Lower leg skin (tissue), 4 donors: ENCODE results near the gene ACSM4. TPM values are rescaled to one million over a fixed set of nuclear protein-coding genes. Genes with fewer than 3 reads are reported as not detected.

Source experiments
- DNase-seq, 2 donors: peaks; one replicate each; pipeline ENCODE4 v3.0.0-alpha.2; 2019; ENCODE audit warnings: low spot score in 2 of 2
- H3K4me3 ChIP-seq: fragments of 200-600 bp; sonication (generic); 2 replicates; pipeline ENCODE4 v1.5.1; 2017; ENCODE audit warnings: mild to moderate bottlenecking, low read depth; ENCODE audit not compliant: poor library complexity, severe bottlenecking
- POLR2A ChIP-seq, 2 donors: fragments of 450-650 bp; IDR thresholded peaks; one replicate each; pipeline ENCODE4 v1.6.1; 2016 to 2017; ENCODE audit warnings: antibody characterized with exemption in 2 of 2, mild to moderate bottlenecking in 1 of 2, moderate library complexity in 1 of 2
- WGBS, 2 donors: methylation state at CpG; one replicate each; pipeline ENCODE4 v1.1.5; 2018; 5-methylcytosine and 5-hydroxymethylcytosine counted together
- intact Hi-C: fragments of 100-400 bp; cut with DNase I; formaldehyde crosslinking; loops from one replicate; pipeline ENCODE4 v1.15.0; 2023; ENCODE audit warnings: low total_unique reads
- total RNA-seq, 4 donors: library from RNA; depleted of rRNA; stranded (reverse); fragments of >200 nt; gene quantifications; one replicate each; pipeline ENCODE4 v1.1.0, GENCODE V29; 2016
- TF ChIP-seq, protein P1 (sequence below), 3 donors: fragments of 450-650 bp; IDR thresholded peaks; one replicate each; pipeline ENCODE4 v1.5.1; 2016; ENCODE audit warnings: antibody characterized with exemption in 3 of 3, mild to moderate bottlenecking in 3 of 3, moderate library complexity in 2 of 3

The ACSM4 gene
- total RNA-seq, 4 donors from 2014 or later = 0.10 TPM; not detected in 3

- no peak for DNase-seq
- WGBS, 2 donors = 49 to 53% methylated on average over 16 to 17 of the region's 17 CpGs
- intact Hi-C loops = no loop called here
- no peak overlapping the region for H3K4me3 ChIP-seq
- no peak for TF ChIP-seq POLR2A (IDR thresholded peaks at IDR 0.05)
- TF ChIP-seq, protein P1, sequence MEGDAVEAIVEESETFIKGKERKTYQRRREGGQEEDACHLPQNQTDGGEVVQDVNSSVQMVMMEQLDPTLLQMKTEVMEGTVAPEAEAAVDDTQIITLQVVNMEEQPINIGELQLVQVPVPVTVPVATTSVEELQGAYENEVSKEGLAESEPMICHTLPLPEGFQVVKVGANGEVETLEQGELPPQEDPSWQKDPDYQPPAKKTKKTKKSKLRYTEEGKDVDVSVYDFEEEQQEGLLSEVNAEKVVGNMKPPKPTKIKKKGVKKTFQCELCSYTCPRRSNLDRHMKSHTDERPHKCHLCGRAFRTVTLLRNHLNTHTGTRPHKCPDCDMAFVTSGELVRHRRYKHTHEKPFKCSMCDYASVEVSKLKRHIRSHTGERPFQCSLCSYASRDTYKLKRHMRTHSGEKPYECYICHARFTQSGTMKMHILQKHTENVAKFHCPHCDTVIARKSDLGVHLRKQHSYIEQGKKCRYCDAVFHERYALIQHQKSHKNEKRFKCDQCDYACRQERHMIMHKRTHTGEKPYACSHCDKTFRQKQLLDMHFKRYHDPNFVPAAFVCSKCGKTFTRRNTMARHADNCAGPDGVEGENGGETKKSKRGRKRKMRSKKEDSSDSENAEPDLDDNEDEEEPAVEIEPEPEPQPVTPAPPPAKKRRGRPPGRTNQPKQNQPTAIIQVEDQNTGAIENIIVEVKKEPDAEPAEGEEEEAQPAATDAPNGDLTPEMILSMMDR (IDR thresholded peaks at IDR 0.05) = no peak
Measured at GRCh38 chr12:7374423-7375144, 70.7 kb downstream of the ACSM4 start.

DNA sequence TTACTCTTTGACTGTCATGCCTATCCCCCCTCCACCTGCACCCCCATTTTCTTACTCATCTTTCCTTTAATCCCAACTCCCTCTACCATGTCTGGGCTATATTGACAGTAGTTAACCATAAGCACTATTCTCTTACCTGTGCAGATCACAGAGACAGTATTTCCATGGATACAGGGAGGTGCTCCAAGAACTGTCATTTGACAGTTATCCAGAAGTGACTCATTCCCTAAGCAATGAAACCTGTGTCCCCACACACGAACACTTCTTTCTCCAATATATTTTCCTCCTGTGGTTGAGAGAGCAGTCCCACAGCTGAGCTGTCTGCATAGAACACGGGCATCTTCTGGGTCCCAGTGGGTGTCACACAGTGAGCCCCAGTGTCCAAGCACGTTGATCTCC lies 71.3 kb downstream of the ACSM4 start:
- intact Hi-C loops = no loop called here
- H3K4me3 ChIP-seq = no peak overlapping the region
- TF ChIP-seq POLR2A (IDR thresholded peaks at IDR 0.05) = no peak
- TF ChIP-seq, protein P1 (IDR thresholded peaks at IDR 0.05) = no peak
- no peak for DNase-seq
- WGBS, 2 donors = 71 to 78% methylated on average over 3 of the region's 3 CpGs

- no peak for DNase-seq
Measured at GRCh38 chr12:7376196-7376595, 72.3 kb downstream of the ACSM4 start.

More at GRCh38 chr12:7376196-7376595, 72.3 kb downstream of the ACSM4 start:
- WGBS, 2 donors = 71 to 89% methylated on average over 1 of the region's 1 CpG
- no peak overlapping the region for H3K4me3 ChIP-seq
- intact Hi-C loops = no loop called here
- no peak for TF ChIP-seq POLR2A (IDR thresholded peaks at IDR 0.05)
- TF ChIP-seq, protein P1 (IDR thresholded peaks at IDR 0.05) = no peak

Other genes with a start within 250 kb of the ACSM4 start
- gene C1S, start 243.4 kb upstream of the ACSM4 start, total RNA-seq = 100 to 1,000 TPM in 1 of 4 donors, 10 to 100 TPM in 3; 52.6 to 187 (median 59.3) TPM
- gene C1R, start 211.6 kb upstream of the ACSM4 start, total RNA-seq = 100 to 1,000 TPM in 1 of 4 donors, 10 to 100 TPM in 3; 65.0 to 259 (median 84.7) TPM
- gene C1RL, start 194.9 kb upstream of the ACSM4 start, total RNA-seq = 10 to 100 TPM; 38.1 to 42.3 (median 40.4) TPM
- gene RBP5, start 175.2 kb upstream of the ACSM4 start, total RNA-seq = 1 to 10 TPM in 1 of 4 donors, under 1 TPM in 1, not detected in 2; 0.26 to 2.5 TPM
- 10 to 100 TPM; 22.1 to 41.1 (median 31.7) TPM for gene CLSTN3, start 173.7 kb upstream of the ACSM4 start, total RNA-seq
- 10 to 100 TPM; 20.5 to 46.4 (median 33.9) TPM for gene PEX5, start 114.4 kb upstream of the ACSM4 start, total RNA-seq
- 1 to 10 TPM in 1 of 4 donors, under 1 TPM in 3; 0.11 to 1.6 (median 0.34) TPM for gene CD163L1, start 140.1 kb downstream of the ACSM4 start, total RNA-seq
- gene CD163, start 199.7 kb downstream of the ACSM4 start, total RNA-seq = 10 to 100 TPM; 13.3 to 64.0 (median 37.6) TPM